Liver (tissue), 3 donors: ENCODE data around the gene S100PBP.

ENCODE experiments used
- ATF3 ChIP-seq: IDR thresholded peaks from 2 replicates; pipeline ENCODE4 v1.6.1; 2016; ENCODE audit warnings: antibody characterized with exemption
- CTCF ChIP-seq: fragments of 150-350 bp; IDR thresholded peaks from 2 replicates; pipeline ENCODE4 v1.5.1; 2017; ENCODE audit warnings: improper control_type of control experiment, low read depth, low read length; ENCODE audit not compliant: missing input control
- HNF4G ChIP-seq: IDR thresholded peaks from 2 replicates; pipeline ENCODE4 v1.6.1; 2016; ENCODE audit warnings: antibody characterized with exemption
- JUND ChIP-seq, 2 donors: IDR thresholded peaks; 2 replicates each; pipeline ENCODE4 v1.6.1; 2016; ENCODE audit warnings: antibody characterized with exemption in 2 of 2
- MAX ChIP-seq: IDR thresholded peaks from 2 replicates; pipeline ENCODE4 v1.6.1; 2016; ENCODE audit warnings: antibody characterized with exemption
- REST ChIP-seq: IDR thresholded peaks from 2 replicates; pipeline ENCODE4 v1.6.1; 2016; ENCODE audit warnings: antibody characterized with exemption, mild to moderate bottlenecking
- SP1 ChIP-seq: IDR thresholded peaks from 2 replicates; pipeline ENCODE4 v1.6.1; 2018; ENCODE audit warnings: antibody characterized with exemption, mild to moderate bottlenecking
- YY1 ChIP-seq: IDR thresholded peaks from 2 replicates; pipeline ENCODE4 v1.6.1; 2016; ENCODE audit warnings: antibody characterized with exemption, mild to moderate bottlenecking
- donor health status: healthy.
- donor health status: healthy.

- TF ChIP-seq CTCF (no peak), YY1 (no peak), MAX (peak; percentile 15), REST (no peak), ATF3 (no peak), SP1 (peak; percentile 14), HNF4G (peak; percentile 31), JUND (IDR thresholded peaks at IDR 0.05) (no peak)
Measured at GRCh38 chr1:32831878-32832277, 14.4 kb downstream of the S100PBP start.
